GM18951 (cell line): ENCODE measurements around the gene CPNE1.
"Not testable (repeated sequence)": the region's sequence is repeated elsewhere in the genome, so short reads cannot be mapped to it uniquely, and the experiment has no call there.

Experiments
- POLR2A ChIP-seq: IDR thresholded peaks from 4 replicates; pipeline ENCODE4 v1.6.1; 2011; ENCODE audit warnings: mild to moderate bottlenecking; ENCODE audit not compliant: insufficient read length, insufficient read depth; ENCODE audit errors: extremely low read depth
- in situ Hi-C: fragments of 300-500 bp; cut with MboI; formaldehyde crosslinking; loops from one replicate; pipeline ENCODE4 v1.12.0; 2022; ENCODE audit warnings: low sequenced_read_pairs, mixed read lengths, inconsistent platforms; ENCODE audit not compliant: unreplicated experiment

CPNE1 gene

GRCh38 chr20:35702824-35703695 lies 38.4 kb upstream of the CPNE1 start:
- in situ Hi-C loops = no loop called here
- no peak for TF ChIP-seq POLR2A

- in situ Hi-C loops = no loop called here
- peak; percentile 6 for TF ChIP-seq POLR2A
Measured at GRCh38 chr20:35702051-35702823, 37.5 kb upstream of the CPNE1 start.

GRCh38 chr20:35700625-35701148 lies 36.0 kb upstream of the CPNE1 start:
- TF ChIP-seq POLR2A = peak; percentile 8
- in situ Hi-C loops = no loop called here

- in situ Hi-C loops = no loop called here
- no peak for TF ChIP-seq POLR2A
Measured at GRCh38 chr20:35699957-35700624, 35.4 kb upstream of the CPNE1 start.

- TF ChIP-seq POLR2A = peak; percentile 84
- in situ Hi-C loops = no loop called here
Measured at GRCh38 chr20:35699127-35699956, 34.6 kb upstream of the CPNE1 start, which contains the start of the genes NFS1 and ROMO1. TSS of gene NFS1 (minus strand) at chr20:35699352. CDS start at chr20:35699288, 64 bp downstream. TSS of gene ROMO1 (plus strand) at chr20:35699405. CDS start at chr20:35699633, 228 bp downstream.

- in situ Hi-C loops = no loop called here
- no peak for TF ChIP-seq POLR2A
Measured at GRCh38 chr20:35698298-35699126, 33.8 kb upstream of the CPNE1 start.

- no peak for TF ChIP-seq POLR2A
- in situ Hi-C loops = no loop called here
Measured at GRCh38 chr20:35697696-35698297, 33.1 kb upstream of the CPNE1 start.

GRCh38 chr20:35695978-35696377 lies 31.3 kb upstream of the CPNE1 start:
- no peak for TF ChIP-seq POLR2A
- in situ Hi-C loops = no loop called here

- TF ChIP-seq POLR2A = no peak
- in situ Hi-C loops = no loop called here
Measured at GRCh38 chr20:35695245-35695749, 30.6 kb upstream of the CPNE1 start.

GRCh38 chr20:35690265-35690664 lies 25.6 kb upstream of the CPNE1 start:
- no peak for TF ChIP-seq POLR2A
- in situ Hi-C loops = no loop called here

GRCh38 chr20:35686872-35687271 lies 22.2 kb upstream of the CPNE1 start:
- in situ Hi-C loops = not testable (repeated sequence)

GRCh38 chr20:35685368-35685767 lies 20.7 kb upstream of the CPNE1 start:
- in situ Hi-C loops = not testable (repeated sequence)
